NB4 (cell line): ENCODE measurements around the gene ZC3H12A.

ENCODE experiments used
- DNase-seq: peaks from one replicate; pipeline ENCODE4 v3.0.0; 2010; ENCODE audit warnings: low read depth
- H3K4me3 ChIP-seq: one replicate; pipeline ENCODE4 v1.5.1; 2011; ENCODE audit warnings: mild to moderate bottlenecking, low read depth, low read length, moderate library complexity
- MYC ChIP-seq: IDR thresholded peaks from 2 replicates; pipeline ENCODE4 v1.6.1; 2011; ENCODE audit warnings: low read depth, low read length
- POLR2A ChIP-seq: IDR thresholded peaks from 2 replicates; pipeline ENCODE4 v1.6.1; 2011; ENCODE audit warnings: mild to moderate bottlenecking; ENCODE audit not compliant: insufficient read length; ENCODE audit errors: extremely low read depth
- TF ChIP-seq, protein P1 (sequence below): IDR thresholded peaks from 2 replicates; pipeline ENCODE4 v1.6.1; 2011; ENCODE audit warnings: low read depth, low read length
- TF ChIP-seq, protein P2 (sequence below): IDR thresholded peaks from one replicate; pipeline ENCODE4 v1.5.1; 2012; ENCODE audit warnings: low read depth, low read length

Gene ZC3H12A

DNA sequence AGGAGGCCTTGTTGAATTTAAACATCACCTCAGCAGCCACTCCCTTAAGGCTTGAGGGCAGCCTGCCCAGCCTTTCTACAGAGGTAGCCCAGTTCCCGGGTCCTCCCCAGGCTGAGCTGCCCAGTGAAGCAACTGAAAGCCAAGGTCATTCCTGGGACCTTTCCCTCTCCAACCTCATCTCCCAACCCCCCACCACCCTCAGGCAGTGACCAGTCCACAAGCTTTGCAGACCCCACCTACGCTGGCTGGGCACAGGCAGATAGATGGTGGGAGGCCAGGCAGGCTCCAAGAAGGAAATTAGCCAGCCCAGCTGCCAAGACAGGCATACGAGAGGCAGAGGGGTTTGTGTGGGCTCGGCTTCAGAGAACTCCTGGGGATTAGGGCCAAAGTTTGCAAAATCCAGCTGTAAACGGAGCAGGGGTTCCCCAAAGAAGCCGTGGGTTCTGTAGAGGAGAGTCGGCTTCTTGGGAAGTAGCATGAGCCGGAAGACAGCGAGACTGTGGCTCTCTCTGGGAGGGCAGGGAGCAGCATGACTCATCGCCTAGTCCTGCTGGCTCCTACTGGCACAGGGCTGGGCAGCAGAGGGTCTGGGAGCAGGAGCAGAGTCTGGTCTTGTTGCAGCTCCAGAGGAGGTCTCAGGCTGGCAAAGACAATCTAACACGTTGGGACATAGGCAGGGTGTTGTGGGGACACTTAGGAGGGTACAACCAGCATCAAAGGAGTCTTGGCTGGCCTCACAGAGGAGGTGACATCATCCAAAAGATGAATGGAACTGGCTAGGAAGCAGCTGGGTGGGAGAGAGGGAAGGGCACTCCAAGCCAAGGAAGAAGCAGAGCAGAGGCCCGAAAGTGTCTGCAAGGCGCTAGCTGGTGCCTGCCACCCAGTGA is 2.8 kb upstream of the ZC3H12A start:
- TF ChIP-seq, protein P1, sequence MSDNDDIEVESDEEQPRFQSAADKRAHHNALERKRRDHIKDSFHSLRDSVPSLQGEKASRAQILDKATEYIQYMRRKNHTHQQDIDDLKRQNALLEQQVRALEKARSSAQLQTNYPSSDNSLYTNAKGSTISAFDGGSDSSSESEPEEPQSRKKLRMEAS = peak; percentile 25; the same call in 1 of the 2 replicates
- TF ChIP-seq, protein P2, sequence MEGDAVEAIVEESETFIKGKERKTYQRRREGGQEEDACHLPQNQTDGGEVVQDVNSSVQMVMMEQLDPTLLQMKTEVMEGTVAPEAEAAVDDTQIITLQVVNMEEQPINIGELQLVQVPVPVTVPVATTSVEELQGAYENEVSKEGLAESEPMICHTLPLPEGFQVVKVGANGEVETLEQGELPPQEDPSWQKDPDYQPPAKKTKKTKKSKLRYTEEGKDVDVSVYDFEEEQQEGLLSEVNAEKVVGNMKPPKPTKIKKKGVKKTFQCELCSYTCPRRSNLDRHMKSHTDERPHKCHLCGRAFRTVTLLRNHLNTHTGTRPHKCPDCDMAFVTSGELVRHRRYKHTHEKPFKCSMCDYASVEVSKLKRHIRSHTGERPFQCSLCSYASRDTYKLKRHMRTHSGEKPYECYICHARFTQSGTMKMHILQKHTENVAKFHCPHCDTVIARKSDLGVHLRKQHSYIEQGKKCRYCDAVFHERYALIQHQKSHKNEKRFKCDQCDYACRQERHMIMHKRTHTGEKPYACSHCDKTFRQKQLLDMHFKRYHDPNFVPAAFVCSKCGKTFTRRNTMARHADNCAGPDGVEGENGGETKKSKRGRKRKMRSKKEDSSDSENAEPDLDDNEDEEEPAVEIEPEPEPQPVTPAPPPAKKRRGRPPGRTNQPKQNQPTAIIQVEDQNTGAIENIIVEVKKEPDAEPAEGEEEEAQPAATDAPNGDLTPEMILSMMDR = no peak
- peak overlapping the region; percentile 33 for H3K4me3 ChIP-seq
- peak; percentile 82 for DNase-seq

DNA sequence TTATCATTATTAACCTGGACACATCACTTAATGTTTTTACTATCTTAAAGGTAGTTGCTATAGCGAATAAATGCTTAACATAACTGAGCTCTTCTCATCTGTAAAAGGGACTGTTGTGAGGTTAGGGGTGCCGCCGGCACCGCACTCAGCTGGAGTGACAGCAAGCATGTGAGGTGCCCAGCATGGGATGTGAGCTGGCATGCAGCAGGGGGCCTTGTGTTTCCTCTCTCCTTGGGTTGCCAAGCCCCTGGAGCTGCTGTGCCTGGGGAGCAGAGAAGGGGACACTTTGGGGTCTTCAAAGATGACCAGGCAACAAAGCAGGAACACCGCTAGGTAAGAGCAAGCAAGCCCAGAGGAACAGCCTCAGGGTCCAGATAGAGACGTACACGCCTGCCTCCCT is 2.1 kb upstream of the ZC3H12A start:
- DNase-seq = no peak
- TF ChIP-seq MYC (no peak), POLR2A (no peak)
- TF ChIP-seq, protein P2 = no peak
- TF ChIP-seq, protein P1 = no peak
- no peak overlapping the region for H3K4me3 ChIP-seq

DNA sequence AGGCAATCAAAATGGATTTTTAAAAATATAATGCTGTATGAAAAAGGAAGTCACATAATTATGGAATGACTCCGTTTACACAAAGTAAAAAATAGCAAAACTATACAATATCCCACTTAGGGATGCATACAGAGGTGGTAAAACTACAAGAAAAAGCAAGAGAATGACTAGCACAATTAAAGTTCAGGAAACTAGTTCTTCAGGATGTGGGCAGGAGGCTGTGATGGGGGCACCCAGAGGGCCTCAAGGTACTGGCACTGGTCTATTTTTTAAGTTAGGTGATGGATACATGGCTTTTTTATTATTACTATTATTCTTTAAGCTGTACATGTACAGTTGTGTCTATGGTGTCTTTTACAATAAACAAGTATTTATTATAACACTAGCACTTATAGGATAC is 1.4 kb upstream of the ZC3H12A start:
- no peak for DNase-seq
- TF ChIP-seq, protein P1 = no peak
- TF ChIP-seq POLR2A (no peak), MYC (no peak)
- TF ChIP-seq, protein P2 = no peak
- H3K4me3 ChIP-seq = no peak overlapping the region

DNA sequence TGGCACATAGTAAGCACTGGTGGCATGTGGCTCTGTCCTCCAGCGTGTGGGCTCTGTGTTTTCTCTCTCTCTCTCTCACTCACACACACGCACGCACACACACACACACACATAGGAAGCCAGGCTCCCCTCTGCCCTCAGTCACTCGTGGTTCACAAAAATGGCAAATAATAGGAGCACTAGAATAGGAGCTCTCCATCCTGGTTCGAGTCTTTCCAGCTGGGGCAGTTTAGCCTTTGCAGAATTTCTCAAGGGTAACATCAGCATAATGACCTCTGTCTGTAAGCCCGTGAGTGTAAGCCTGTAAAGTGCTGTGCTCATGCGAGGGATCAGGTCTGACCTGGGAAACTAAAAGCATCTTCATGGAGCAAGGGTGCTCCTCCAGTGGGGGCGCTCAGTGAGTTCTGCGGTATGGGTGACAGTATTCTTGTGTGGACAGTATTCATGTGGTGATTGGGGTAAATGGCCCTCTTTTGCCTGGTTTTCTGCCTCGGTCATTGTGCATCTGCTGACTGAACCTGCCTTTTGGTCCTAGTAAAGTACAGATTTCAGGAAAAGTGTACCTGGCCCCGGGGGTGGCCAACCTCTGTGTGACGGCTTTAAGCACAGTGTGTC is 842 bp upstream of the ZC3H12A start:
- H3K4me3 ChIP-seq = peak overlapping the region; percentile 35
- TF ChIP-seq, protein P2 = no peak
- TF ChIP-seq POLR2A (no peak), MYC (no peak)
- TF ChIP-seq, protein P1 = no peak
- DNase-seq = no peak

DNA sequence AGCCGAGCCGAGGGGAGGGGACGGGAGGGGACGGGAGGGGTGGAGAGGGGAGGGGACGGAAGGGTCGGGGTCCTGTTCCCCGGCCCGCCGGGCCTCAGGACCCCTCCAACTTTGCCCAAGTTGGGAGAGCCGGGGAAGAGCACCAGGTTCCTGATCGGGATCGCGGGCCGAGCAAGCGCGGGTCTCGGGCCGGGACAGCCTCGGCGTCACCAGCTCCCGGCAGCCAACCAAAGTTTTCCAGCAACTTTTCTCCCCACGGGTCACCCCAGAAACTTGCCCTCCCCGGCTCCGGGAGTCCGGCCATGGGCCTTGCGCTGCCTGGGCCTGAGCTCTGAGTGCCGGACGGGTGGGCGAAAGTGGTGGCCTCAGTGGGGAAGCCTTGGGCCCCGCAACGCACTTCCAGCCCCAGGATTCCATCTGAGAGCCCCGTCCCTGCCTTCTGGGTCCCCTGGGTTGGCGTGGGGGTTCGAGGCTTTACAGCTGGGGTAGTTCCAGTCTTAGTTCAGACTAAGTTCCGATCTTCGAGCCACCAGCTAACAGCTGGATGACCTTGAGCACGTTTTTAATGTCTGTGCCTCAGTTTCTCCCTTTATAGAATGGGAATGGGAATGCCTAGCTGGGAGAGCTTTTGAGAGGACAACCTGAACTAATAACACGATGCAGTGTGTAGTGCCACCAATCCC is 458 bp downstream of the ZC3H12A start:
- H3K4me3 ChIP-seq = peak overlapping the region; percentile 90
- TF ChIP-seq, protein P2 = no peak
- TF ChIP-seq, protein P1 = no peak
- TF ChIP-seq MYC (no peak), POLR2A (no peak)
- DNase-seq = no peak
